GM12891 (cell line): ENCODE data around the gene CFAP74.

Source experiments
- POLR2A ChIP-seq: IDR thresholded peaks from 2 replicates; pipeline ENCODE4 v1.6.1; 2011; ENCODE audit warnings: low read depth, low read length, control low read depth
- POLR2AphosphoS5 ChIP-seq: IDR thresholded peaks from 2 replicates; pipeline ENCODE4 v1.6.1; 2011; ENCODE audit warnings: low read depth, low read length, control low read depth
- TAF1 ChIP-seq: IDR thresholded peaks from 2 replicates; pipeline ENCODE4 v1.6.1; 2011; ENCODE audit warnings: low read depth, low read length, control low read depth

GRCh38 chr1:1901641-1902294, 101.8 kb downstream of the CFAP74 start:
- no peak for TF ChIP-seq TAF1
- TF ChIP-seq POLR2AphosphoS5, result no peak
- no peak for TF ChIP-seq POLR2A
